Natural killer cell treated with Interleukin-12 subunit alpha and Interleukin-12 subunit beta and Interleukin-15 and Interleukin-18, amount 100 ng/mL, for 72 hours (primary cell): ENCODE data around the gene OXGR1. TPM values are rescaled to one million over a fixed set of nuclear protein-coding genes. Genes with fewer than 3 reads are reported as not detected.
"Not testable (repeated sequence)": the region's sequence is repeated elsewhere in the genome, so short reads cannot be mapped to it uniquely, and the experiment has no call there.

Source experiments
- ATAC-seq, 2 donors: fragments of 150-1000 bp; cut with Tn5 transposase in 1 of 2; sonication (Bioruptor Pico), chemical (Tn5 transposase) in 1 of 2; 2 replicates each; pipeline ENCODE4 v1.10.0; 2021
- DNase-seq: peaks from one replicate; pipeline ENCODE4 v3.0.0; 2022; ENCODE audit warnings: low spot score
- H3K27ac Mint-ChIP-seq, 2 donors: 1 replicate in 1 of 2; 2 replicates in 1 of 2; pipeline ENCODE4 v1.8.0; 2022; ENCODE audit warnings: mixed read lengths in 2 of 2, mild to moderate bottlenecking in 1 of 2, moderate library complexity in 1 of 2
- H3K27me3 Mint-ChIP-seq, 2 donors: 1 replicate in 1 of 2; 2 replicates in 1 of 2; pipeline ENCODE4 v1.8.0; 2022; ENCODE audit warnings: mixed read lengths in 2 of 2
- H3K36me3 Mint-ChIP-seq: one replicate; pipeline ENCODE4 v1.8.0; 2022; ENCODE audit warnings: mixed read lengths
- H3K4me1 Mint-ChIP-seq, 2 donors: 1 replicate in 1 of 2; 2 replicates in 1 of 2; pipeline ENCODE4 v1.8.0; 2022; ENCODE audit warnings: low read depth in 2 of 2, mixed read lengths in 2 of 2, mild to moderate bottlenecking in 1 of 2
- H3K4me3 Mint-ChIP-seq: one replicate; pipeline ENCODE4 v1.8.0; 2022; ENCODE audit warnings: mixed read lengths
- H3K9me3 Mint-ChIP-seq: 2 replicates; pipeline ENCODE4 v1.8.0; 2022; ENCODE audit warnings: mixed read lengths
- total RNA-seq, 2 donors: library from RNA; stranded (reverse); gene quantifications; one replicate each; pipeline ENCODE4 v1.2.3, GENCODE V29; 2022

OXGR1 gene
- total RNA-seq, 2 donors from 2014 or later, result not detected

DNA sequence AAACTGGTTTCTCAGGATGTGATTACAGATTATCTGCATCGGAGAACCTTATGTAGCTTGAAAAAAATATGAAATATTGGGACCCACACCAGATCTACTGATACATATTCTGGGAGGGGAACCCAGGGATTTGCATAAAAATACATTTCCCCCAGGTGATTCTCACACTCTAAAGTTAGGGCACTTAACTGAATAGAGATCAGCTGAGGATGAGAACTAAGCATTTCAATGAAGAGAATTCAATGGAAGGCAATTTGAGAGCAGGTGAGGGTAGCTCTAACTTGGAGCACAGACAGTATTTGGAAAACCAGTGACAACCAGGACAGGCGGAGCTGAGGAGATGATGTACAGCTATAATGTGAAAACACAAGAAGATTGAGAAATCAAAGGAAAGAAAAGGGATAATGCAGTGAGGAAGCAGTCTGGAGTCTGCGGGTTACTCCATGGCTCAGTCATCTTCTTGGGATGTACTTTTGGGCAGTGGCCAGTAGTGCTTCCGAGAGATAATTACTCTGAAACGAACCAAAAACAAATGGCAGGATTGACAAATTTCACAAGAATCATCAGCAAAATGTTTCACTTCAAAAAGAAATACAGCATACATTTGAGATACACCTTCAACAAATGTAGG is 6.1 kb upstream of the OXGR1 start:
- Mint-ChIP-seq H3K4me1 (no peaks in the 10 kb centered on the region), H3K4me3 (no peak overlapping the region), H3K36me3 (no peaks in the 10 kb centered on the region), H3K27me3 (peaks cover 16 to 43% of the 10 kb centered on the region in 2 donors), H3K27ac (no peak overlapping the region), H3K9me3 (no peaks in the 10 kb centered on the region)
- no peak for ATAC-seq
- DNase-seq, result no peak

DNA sequence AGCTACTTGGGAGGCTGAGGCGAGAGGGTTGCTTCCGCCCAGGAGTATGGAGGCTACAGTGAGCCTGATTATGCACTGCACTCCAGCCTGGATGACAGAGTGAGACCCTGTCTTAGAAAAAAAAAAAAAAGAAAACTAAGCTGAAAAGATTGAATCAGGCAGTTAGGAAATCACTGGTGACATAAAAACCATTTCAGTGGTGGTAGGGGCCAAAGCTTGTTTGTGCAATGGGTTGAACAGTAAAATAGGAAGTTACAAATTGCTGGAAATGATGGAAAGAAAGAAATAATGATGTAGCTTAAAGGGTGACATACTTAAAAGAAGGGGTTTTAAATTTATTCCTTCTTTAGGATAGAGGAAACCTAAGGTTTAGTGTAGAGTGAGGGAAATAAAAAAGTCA is 4.8 kb upstream of the OXGR1 start:
- no peak for DNase-seq
- no peak for ATAC-seq
- Mint-ChIP-seq H3K4me1 (no peaks in the 10 kb centered on the region), H3K36me3 (no peaks in the 10 kb centered on the region), H3K27ac (no peak overlapping the region), H3K4me3 (no peak overlapping the region), H3K27me3 (peaks cover 24 to 54% of the 10 kb centered on the region in 2 donors), H3K9me3 (no peaks in the 10 kb centered on the region)

GRCh38 chr13:96998051-96998450 is 3.8 kb upstream of the OXGR1 start:
- Mint-ChIP-seq H3K27me3 (peaks cover 27 to 62% of the 10 kb centered on the region in 2 donors), H3K27ac (no peak overlapping the region), H3K36me3 (peaks cover 5% of the 10 kb centered on the region), H3K9me3 (no peaks in the 10 kb centered on the region), H3K4me1 (no peaks in the 10 kb centered on the region), H3K4me3 (no peak overlapping the region)
- DNase-seq (no peak), ATAC-seq (no peak)

DNA sequence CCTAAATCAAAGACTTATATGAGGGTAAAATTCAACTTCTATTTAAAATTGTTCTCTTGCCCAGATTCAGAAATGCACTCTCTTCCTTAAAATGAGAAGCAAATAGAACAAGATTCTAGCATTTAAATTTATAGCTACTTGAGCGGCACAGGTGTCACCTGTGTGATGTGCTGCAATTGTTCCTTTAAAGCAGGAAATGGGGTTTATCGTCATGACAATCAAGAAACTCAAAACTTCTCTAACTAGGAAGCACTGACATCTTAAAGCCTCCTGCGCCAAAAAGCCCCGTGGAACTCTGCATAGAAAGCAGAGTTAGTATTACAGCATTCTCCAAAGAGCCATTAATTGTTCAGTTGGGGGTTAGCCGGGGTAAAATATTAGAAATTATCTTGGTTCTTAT is 2.6 kb upstream of the OXGR1 start:
- peaks cover 25 to 59% of the 10 kb centered on the region in 2 donors for H3K27me3 Mint-ChIP-seq
- DNase-seq, result no peak
- H3K4me1 Mint-ChIP-seq, result no peaks in the 10 kb centered on the region
- H3K4me3 Mint-ChIP-seq, result no peak overlapping the region
- peaks cover 5% of the 10 kb centered on the region for H3K36me3 Mint-ChIP-seq
- no peak overlapping the region for H3K27ac Mint-ChIP-seq
- ATAC-seq, result no peak
- H3K9me3 Mint-ChIP-seq, result no peaks in the 10 kb centered on the region

DNA sequence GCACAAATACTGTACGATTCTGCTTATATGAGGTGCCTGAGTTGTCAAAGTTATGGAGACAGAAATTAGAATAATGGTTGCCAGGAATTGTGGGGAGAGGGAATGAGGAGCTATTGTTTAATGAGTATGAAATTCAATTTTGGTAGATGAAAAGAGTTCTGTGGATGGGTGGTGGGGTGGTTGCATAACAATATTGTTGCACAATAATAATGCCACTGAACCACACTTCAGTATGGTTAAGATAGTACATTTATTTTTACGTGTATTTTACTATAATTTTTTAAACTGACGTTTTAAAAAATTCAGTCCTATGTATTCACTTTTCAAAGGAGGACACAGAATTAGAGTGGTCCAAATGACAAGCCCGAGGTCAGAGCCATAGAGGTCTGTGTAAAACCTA is 1.8 kb upstream of the OXGR1 start:
- DNase-seq (no peak), ATAC-seq (no peak)
- Mint-ChIP-seq H3K9me3 (no peaks in the 10 kb centered on the region), H3K36me3 (peaks cover 5% of the 10 kb centered on the region), H3K27me3 (peaks cover 28 to 60% of the 10 kb centered on the region in 2 donors), H3K27ac (no peak overlapping the region), H3K4me3 (no peak overlapping the region), H3K4me1 (no peaks in the 10 kb centered on the region)

GRCh38 chr13:96994858-96995243 is 575 bp upstream of the OXGR1 start:
- no peaks in the 10 kb centered on the region for H3K9me3 Mint-ChIP-seq
- DNase-seq (no peak), ATAC-seq (no peak)
- no peaks in the 10 kb centered on the region for H3K4me1 Mint-ChIP-seq
- H3K27ac Mint-ChIP-seq, result no peak overlapping the region
- peaks cover 5% of the 10 kb centered on the region for H3K36me3 Mint-ChIP-seq
- no peak overlapping the region for H3K4me3 Mint-ChIP-seq
- peaks cover 27 to 50% of the 10 kb centered on the region in 2 donors for H3K27me3 Mint-ChIP-seq

GRCh38 chr13:96993634-96994016 is 651 bp downstream of the OXGR1 start:
- H3K27me3 Mint-ChIP-seq, result peaks cover 25 to 39% of the 10 kb centered on the region in 2 donors

DNA sequence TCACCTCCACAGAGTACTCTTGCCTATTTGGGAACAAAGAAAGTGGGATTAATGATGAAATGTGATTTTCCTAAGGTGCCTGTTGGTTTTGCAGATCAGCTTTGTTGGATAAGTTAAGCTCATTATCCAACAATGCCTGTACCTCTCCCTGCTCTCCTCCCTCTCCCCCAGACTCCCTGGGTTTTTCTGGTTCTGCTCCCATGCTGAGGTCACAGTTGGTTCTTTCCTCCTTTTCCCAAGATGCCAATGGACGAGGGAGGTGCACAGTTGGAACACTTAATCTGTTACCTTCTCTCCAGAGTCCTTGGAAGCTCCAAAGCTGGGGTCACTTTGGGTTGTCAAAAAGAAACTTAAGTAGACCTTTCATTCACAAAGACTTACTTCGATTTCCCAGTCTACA is 1.6 kb downstream of the OXGR1 start:
- no peaks in the 10 kb centered on the region for H3K9me3 Mint-ChIP-seq
- DNase-seq (no peak), ATAC-seq (no peak)
- no peaks in the 10 kb centered on the region for H3K4me1 Mint-ChIP-seq
- peaks cover 25 to 39% of the 10 kb centered on the region in 2 donors for H3K27me3 Mint-ChIP-seq
- peaks cover 5% of the 10 kb centered on the region for H3K36me3 Mint-ChIP-seq
- H3K27ac Mint-ChIP-seq, result no peak overlapping the region
- H3K4me3 Mint-ChIP-seq, result no peak overlapping the region

More at GRCh38 chr13:96993634-96994016, 651 bp downstream of the OXGR1 start:
- DNase-seq (no peak), ATAC-seq (no peak)
- Mint-ChIP-seq H3K4me3 (no peak overlapping the region), H3K36me3 (peaks cover 5% of the 10 kb centered on the region), H3K27ac (no peak overlapping the region), H3K4me1 (no peaks in the 10 kb centered on the region), H3K9me3 (no peaks in the 10 kb centered on the region)

DNA sequence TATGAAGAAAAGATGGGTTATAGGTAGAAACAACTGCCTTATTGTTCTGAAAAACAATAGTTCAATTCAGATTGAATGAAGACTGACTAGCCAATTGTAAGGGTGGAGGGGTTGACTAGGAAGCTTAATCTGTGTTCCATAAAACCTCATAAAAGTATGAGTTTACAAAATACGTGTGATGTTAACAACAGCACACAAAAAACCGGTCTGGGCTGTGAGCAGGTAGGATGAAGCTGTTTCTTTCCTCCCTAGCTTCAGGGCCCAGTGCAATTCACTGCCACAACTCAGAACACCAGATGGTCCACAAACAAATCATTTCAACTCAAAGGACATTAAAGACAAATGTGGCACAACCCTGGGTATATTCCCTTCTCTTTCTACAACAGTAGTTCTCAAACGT is 3.2 kb downstream of the OXGR1 start:
- DNase-seq (no peak), ATAC-seq (no peak)
- Mint-ChIP-seq H3K27me3 (peaks cover 25 to 36% of the 10 kb centered on the region in 2 donors), H3K4me1 (no peaks in the 10 kb centered on the region), H3K36me3 (peaks cover 5% of the 10 kb centered on the region), H3K4me3 (no peak overlapping the region), H3K9me3 (no peaks in the 10 kb centered on the region), H3K27ac (no peak overlapping the region)

- no peaks in the 10 kb centered on the region for H3K4me1 Mint-ChIP-seq
- ATAC-seq (no peak), DNase-seq (no peak)
- no peak overlapping the region for H3K4me3 Mint-ChIP-seq
- H3K27ac Mint-ChIP-seq, result no peak overlapping the region
- peaks cover 11 to 14% of the 10 kb centered on the region in 2 donors for H3K27me3 Mint-ChIP-seq
- H3K9me3 Mint-ChIP-seq, result no peaks in the 10 kb centered on the region
- H3K36me3 Mint-ChIP-seq, result peaks cover 2% of the 10 kb centered on the region
Observed at GRCh38 chr13:96988441-96988840, 5.8 kb downstream of the OXGR1 start.

DNA sequence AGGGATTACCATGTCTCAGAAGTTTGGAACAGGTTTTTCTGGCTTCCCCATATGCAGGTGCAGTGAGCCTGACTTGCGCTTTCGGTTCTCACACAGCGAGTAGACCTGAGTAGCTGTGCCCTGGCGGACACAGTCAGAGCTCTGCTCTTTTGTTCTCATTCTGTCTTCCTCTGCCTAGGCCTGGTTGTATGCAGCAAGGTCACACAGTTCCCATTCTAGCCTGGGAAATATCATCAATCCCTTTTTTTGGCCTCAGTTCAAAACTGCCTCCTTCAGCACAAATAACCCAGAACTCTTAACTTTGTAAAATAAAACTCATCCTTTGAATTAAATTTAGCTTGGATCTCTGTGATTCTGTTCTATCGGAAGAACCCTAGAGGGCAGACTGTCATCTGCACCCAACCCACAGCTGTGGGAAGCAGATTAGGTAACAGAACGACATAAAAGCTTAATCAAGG is 10.2 kb downstream of the OXGR1 start:
- no peak for ATAC-seq
- no peaks in the 10 kb centered on the region for H3K4me1 Mint-ChIP-seq
- H3K4me3 Mint-ChIP-seq, result no peak overlapping the region
- no peak overlapping the region for H3K27ac Mint-ChIP-seq
- H3K27me3 Mint-ChIP-seq, result no peaks in the 10 kb centered on the region
- H3K36me3 Mint-ChIP-seq, result no peaks in the 10 kb centered on the region
- DNase-seq, result no peak
- peaks cover 10% of the 10 kb centered on the region for H3K9me3 Mint-ChIP-seq

GRCh38 chr13:96982672-96983071 is 11.6 kb downstream of the OXGR1 start:
- H3K36me3 Mint-ChIP-seq, result no peaks in the 10 kb centered on the region
- no peak overlapping the region for H3K27ac Mint-ChIP-seq
- no peaks in the 10 kb centered on the region for H3K27me3 Mint-ChIP-seq
- no peak overlapping the region for H3K4me3 Mint-ChIP-seq
- peaks cover 19% of the 10 kb centered on the region for H3K9me3 Mint-ChIP-seq
- H3K4me1 Mint-ChIP-seq, result no peaks in the 10 kb centered on the region
- no peak for ATAC-seq
- no peak for DNase-seq

DNA sequence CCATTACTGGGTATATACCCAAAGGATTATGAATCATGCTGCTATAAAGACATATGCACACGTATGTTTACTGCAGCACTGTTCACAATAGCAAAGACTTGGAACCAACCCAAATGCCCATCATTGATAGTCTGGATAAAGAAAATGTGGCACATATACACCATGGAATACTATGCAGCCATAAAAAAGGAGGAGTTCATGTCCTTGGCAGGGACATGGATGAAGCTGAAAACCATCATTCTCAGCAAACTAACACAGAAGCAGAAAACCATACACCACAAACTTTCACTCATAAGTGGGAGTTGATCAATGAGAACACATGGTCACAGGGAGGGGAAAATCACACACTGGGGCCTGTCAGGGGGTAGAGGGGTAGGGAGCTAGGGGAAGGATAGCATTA is 14.4 kb downstream of the OXGR1 start:
- H3K27ac Mint-ChIP-seq, H3K36me3 Mint-ChIP-seq, H3K4me1 Mint-ChIP-seq, H3K27me3 Mint-ChIP-seq, DNase-seq, ATAC-seq, H3K4me3 Mint-ChIP-seq: not testable (repeated sequence)
- peaks cover 23% of the 10 kb centered on the region for H3K9me3 Mint-ChIP-seq

DNA sequence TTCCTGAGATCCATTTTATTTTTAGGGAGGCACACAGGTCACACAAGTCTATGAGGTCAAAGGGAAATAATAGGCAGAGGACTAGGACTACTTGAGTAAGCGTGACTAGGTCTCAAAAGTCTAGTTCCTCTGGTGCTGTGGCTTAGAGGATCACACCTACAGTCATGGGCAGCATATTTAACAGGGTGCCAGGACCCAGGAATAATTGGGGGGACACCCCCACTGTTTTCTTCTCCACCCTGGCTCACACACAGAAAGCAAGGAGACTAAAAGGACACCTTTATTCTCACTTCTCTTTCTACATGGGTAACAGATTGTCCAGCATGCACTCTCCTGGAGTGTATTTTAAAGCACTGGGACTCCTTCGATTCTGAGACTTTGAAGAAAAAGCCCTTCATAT is 26.2 kb downstream of the OXGR1 start:
- H3K36me3 Mint-ChIP-seq, result peaks cover 19% of the 10 kb centered on the region
- no peaks in the 10 kb centered on the region for H3K4me1 Mint-ChIP-seq
- no peaks in the 10 kb centered on the region for H3K27me3 Mint-ChIP-seq
- ATAC-seq, result no peak
- no peak for DNase-seq
- no peak overlapping the region for H3K27ac Mint-ChIP-seq
- H3K9me3 Mint-ChIP-seq, result peaks cover 14% of the 10 kb centered on the region
- no peak overlapping the region for H3K4me3 Mint-ChIP-seq

GRCh38 chr13:96967248-96967745 is 27.0 kb downstream of the OXGR1 start:
- no peak for DNase-seq
- H3K4me3 Mint-ChIP-seq, result no peak overlapping the region
- no peak overlapping the region for H3K27ac Mint-ChIP-seq
- H3K4me1 Mint-ChIP-seq, result no peaks in the 10 kb centered on the region
- peaks cover 14% of the 10 kb centered on the region for H3K9me3 Mint-ChIP-seq
- ATAC-seq, result no peak
- H3K36me3 Mint-ChIP-seq, result peaks cover 19% of the 10 kb centered on the region
- H3K27me3 Mint-ChIP-seq, result no peaks in the 10 kb centered on the region
